ENCODE data around the gene BRDT.

BRDT gene

GRCh38 chr1:91929250-91929649 lies 20.0 kb upstream of the BRDT start:
- no peaks in the 10 kb centered on the region for H3K9me3 ChIP-seq (ENCODE audit: control insufficient read depth, insufficient read depth, low read depth, low read length)
- no peak overlapping the region for H3K27ac ChIP-seq (ENCODE audit: low read depth, low read length)
- H3K9ac ChIP-seq (ENCODE audit: low read length): no peak overlapping the region
- no peaks in the 10 kb centered on the region for H3K27me3 ChIP-seq (ENCODE audit: control insufficient read depth, insufficient read depth, low read length)
- no peak overlapping the region for H3K4me3 ChIP-seq (ENCODE audit: low read depth, low read length)
- no peaks in the 10 kb centered on the region for H3K36me3 ChIP-seq (ENCODE audit: control insufficient read depth, insufficient read depth, low read length)
- peaks cover 6% of the 10 kb centered on the region; the same call in 1 of the 2 replicates for H3K4me1 ChIP-seq (ENCODE audit: control insufficient read depth, insufficient read depth, low read length)

- H3K27me3 ChIP-seq (ENCODE audit: control insufficient read depth, insufficient read depth, low read length): no peaks in the 10 kb centered on the region
- no peaks in the 10 kb centered on the region for H3K9me3 ChIP-seq (ENCODE audit: control insufficient read depth, insufficient read depth, low read depth, low read length)
- H3K4me1 ChIP-seq (ENCODE audit: control insufficient read depth, insufficient read depth, low read length): peaks cover 4% of the 10 kb centered on the region; the same call in 1 of the 2 replicates
- no peak overlapping the region for H3K4me3 ChIP-seq (ENCODE audit: low read depth, low read length)
- no peak overlapping the region for H3K27ac ChIP-seq (ENCODE audit: low read depth, low read length)
- H3K36me3 ChIP-seq (ENCODE audit: control insufficient read depth, insufficient read depth, low read length): no peaks in the 10 kb centered on the region
- H3K9ac ChIP-seq (ENCODE audit: low read length): no peak overlapping the region
Observed at GRCh38 chr1:91937613-91938012, 11.6 kb upstream of the BRDT start.

GRCh38 chr1:91940496-91940895 lies 8.7 kb upstream of the BRDT start:
- H3K27me3 ChIP-seq (ENCODE audit: control insufficient read depth, insufficient read depth, low read length): no peaks in the 10 kb centered on the region
- H3K9ac ChIP-seq (ENCODE audit: low read length): no peak overlapping the region
- H3K9me3 ChIP-seq (ENCODE audit: control insufficient read depth, insufficient read depth, low read depth, low read length): no peaks in the 10 kb centered on the region
- H3K27ac ChIP-seq (ENCODE audit: low read depth, low read length): no peak overlapping the region
- H3K36me3 ChIP-seq (ENCODE audit: control insufficient read depth, insufficient read depth, low read length): no peaks in the 10 kb centered on the region
- peaks cover 4% of the 10 kb centered on the region; the same call in 1 of the 2 replicates for H3K4me1 ChIP-seq (ENCODE audit: control insufficient read depth, insufficient read depth, low read length)
- H3K4me3 ChIP-seq (ENCODE audit: low read depth, low read length): no peak overlapping the region

- no peak overlapping the region for H3K4me3 ChIP-seq (ENCODE audit: low read depth, low read length)
- H3K4me1 ChIP-seq (ENCODE audit: control insufficient read depth, insufficient read depth, low read length): peaks cover 4% of the 10 kb centered on the region; the same call in 1 of the 2 replicates
- H3K9ac ChIP-seq (ENCODE audit: low read length): peak overlapping the region; percentile 15
- H3K27ac ChIP-seq (ENCODE audit: low read depth, low read length): peak overlapping the region; percentile 38; the same call in 1 of the 2 replicates
- no peaks in the 10 kb centered on the region for H3K9me3 ChIP-seq (ENCODE audit: control insufficient read depth, insufficient read depth, low read depth, low read length)
- H3K36me3 ChIP-seq (ENCODE audit: control insufficient read depth, insufficient read depth, low read length): no peaks in the 10 kb centered on the region
- H3K27me3 ChIP-seq (ENCODE audit: control insufficient read depth, insufficient read depth, low read length): no peaks in the 10 kb centered on the region
Observed at GRCh38 chr1:91944087-91944486, 5.1 kb upstream of the BRDT start.

GRCh38 chr1:91948097-91948496 lies 1.1 kb upstream of the BRDT start:
- H3K4me3 ChIP-seq (ENCODE audit: low read depth, low read length): no peak overlapping the region
- H3K9ac ChIP-seq (ENCODE audit: low read length): no peak overlapping the region
- H3K27ac ChIP-seq (ENCODE audit: low read depth, low read length): no peak overlapping the region
- H3K4me1 ChIP-seq (ENCODE audit: control insufficient read depth, insufficient read depth, low read length): no peaks in the 10 kb centered on the region
- no peaks in the 10 kb centered on the region for H3K36me3 ChIP-seq (ENCODE audit: control insufficient read depth, insufficient read depth, low read length)
- no peaks in the 10 kb centered on the region for H3K9me3 ChIP-seq (ENCODE audit: control insufficient read depth, insufficient read depth, low read depth, low read length)
- no peaks in the 10 kb centered on the region for H3K27me3 ChIP-seq (ENCODE audit: control insufficient read depth, insufficient read depth, low read length)

GRCh38 chr1:91948501-91949355 lies 473 bp upstream of the BRDT start:
- H3K36me3 ChIP-seq (ENCODE audit: control insufficient read depth, insufficient read depth, low read length): no peaks in the 10 kb centered on the region
- H3K9ac ChIP-seq (ENCODE audit: low read length): no peak overlapping the region
- no peak overlapping the region for H3K4me3 ChIP-seq (ENCODE audit: low read depth, low read length)
- H3K4me1 ChIP-seq (ENCODE audit: control insufficient read depth, insufficient read depth, low read length): no peaks in the 10 kb centered on the region
- H3K27me3 ChIP-seq (ENCODE audit: control insufficient read depth, insufficient read depth, low read length): no peaks in the 10 kb centered on the region
- H3K9me3 ChIP-seq (ENCODE audit: control insufficient read depth, insufficient read depth, low read depth, low read length): no peaks in the 10 kb centered on the region
- H3K27ac ChIP-seq (ENCODE audit: low read depth, low read length): no peak overlapping the region

- Histone ChIP-seq H3K27ac (ENCODE audit: low read depth, low read length) (no peak overlapping the region), H3K36me3 (ENCODE audit: control insufficient read depth, insufficient read depth, low read length) (no peaks in the 10 kb centered on the region), H3K4me1 (ENCODE audit: control insufficient read depth, insufficient read depth, low read length) (no peaks in the 10 kb centered on the region), H3K9ac (ENCODE audit: low read length) (no peak overlapping the region), H3K9me3 (ENCODE audit: control insufficient read depth, insufficient read depth, low read depth, low read length) (no peaks in the 10 kb centered on the region), H3K27me3 (ENCODE audit: control insufficient read depth, insufficient read depth, low read length) (no peaks in the 10 kb centered on the region), H3K4me3 (ENCODE audit: low read depth, low read length) (no peak overlapping the region)
Observed at GRCh38 chr1:91952187-91952586, 3.0 kb downstream of the BRDT start.

- Histone ChIP-seq H3K27me3 (ENCODE audit: control insufficient read depth, insufficient read depth, low read length) (no peaks in the 10 kb centered on the region), H3K9ac (ENCODE audit: low read length) (no peak overlapping the region), H3K4me1 (ENCODE audit: control insufficient read depth, insufficient read depth, low read length) (no peaks in the 10 kb centered on the region), H3K36me3 (ENCODE audit: control insufficient read depth, insufficient read depth, low read length) (no peaks in the 10 kb centered on the region), H3K4me3 (ENCODE audit: low read depth, low read length) (no peak overlapping the region), H3K9me3 (ENCODE audit: control insufficient read depth, insufficient read depth, low read depth, low read length) (no peaks in the 10 kb centered on the region), H3K27ac (ENCODE audit: low read depth, low read length) (no peak overlapping the region)
Observed at GRCh38 chr1:91958926-91959325, 9.7 kb downstream of the BRDT start.

GRCh38 chr1:91968334-91968733 lies 19.1 kb downstream of the BRDT start:
- no peak overlapping the region for H3K27ac ChIP-seq (ENCODE audit: low read depth, low read length)
- H3K36me3 ChIP-seq (ENCODE audit: control insufficient read depth, insufficient read depth, low read length): no peaks in the 10 kb centered on the region
- no peaks in the 10 kb centered on the region for H3K4me1 ChIP-seq (ENCODE audit: control insufficient read depth, insufficient read depth, low read length)
- no peak overlapping the region for H3K9ac ChIP-seq (ENCODE audit: low read length)
- 0 out of 2 replicates have a peak, but pooled peaks cover 2% of the 10 kb centered on the region for H3K9me3 ChIP-seq (ENCODE audit: control insufficient read depth, insufficient read depth, low read depth, low read length)
- H3K4me3 ChIP-seq (ENCODE audit: low read depth, low read length): no peak overlapping the region
- H3K27me3 ChIP-seq (ENCODE audit: control insufficient read depth, insufficient read depth, low read length): no peaks in the 10 kb centered on the region

GRCh38 chr1:91979383-91979782 lies 30.2 kb downstream of the BRDT start:
- H3K4me1 ChIP-seq (ENCODE audit: control insufficient read depth, insufficient read depth, low read length): no peaks in the 10 kb centered on the region
- H3K9me3 ChIP-seq (ENCODE audit: control insufficient read depth, insufficient read depth, low read depth, low read length): no peaks in the 10 kb centered on the region
- no peak overlapping the region for H3K27ac ChIP-seq (ENCODE audit: low read depth, low read length)
- H3K4me3 ChIP-seq (ENCODE audit: low read depth, low read length): no peak overlapping the region
- no peaks in the 10 kb centered on the region for H3K27me3 ChIP-seq (ENCODE audit: control insufficient read depth, insufficient read depth, low read length)
- no peaks in the 10 kb centered on the region for H3K36me3 ChIP-seq (ENCODE audit: control insufficient read depth, insufficient read depth, low read length)
- no peak overlapping the region for H3K9ac ChIP-seq (ENCODE audit: low read length)

GRCh38 chr1:91980663-91981062 lies 31.5 kb downstream of the BRDT start:
- H3K27me3 ChIP-seq (ENCODE audit: control insufficient read depth, insufficient read depth, low read length): no peaks in the 10 kb centered on the region
- no peaks in the 10 kb centered on the region for H3K9me3 ChIP-seq (ENCODE audit: control insufficient read depth, insufficient read depth, low read depth, low read length)
- H3K27ac ChIP-seq (ENCODE audit: low read depth, low read length): no peak overlapping the region
- no peaks in the 10 kb centered on the region for H3K4me1 ChIP-seq (ENCODE audit: control insufficient read depth, insufficient read depth, low read length)
- no peak overlapping the region for H3K4me3 ChIP-seq (ENCODE audit: low read depth, low read length)
- no peak overlapping the region for H3K9ac ChIP-seq (ENCODE audit: low read length)
- no peaks in the 10 kb centered on the region for H3K36me3 ChIP-seq (ENCODE audit: control insufficient read depth, insufficient read depth, low read length)
